HL-60/S4 treated with phorbol 12-myristate 13-acetate at 8.2 ng/mL for 4 days and 3 days (cell line): ENCODE measurements around the gene CRIM1.

Source experiments
- in situ Hi-C: fragments of 300-500 bp; cut with MboI; formaldehyde crosslinking; loops from 2 replicates; pipeline ENCODE4 v1.15.0; 2022; ENCODE audit warnings: low sequenced_read_pairs

The CRIM1 gene

GRCh38 chr2:36416370-36417165, 61.0 kb downstream of the CRIM1 start:
- in situ Hi-C loops: no loop called here

- in situ Hi-C loops: no loop called here
These were observed 65.1 kb downstream of the CRIM1 start for GRCh38 chr2:36420569-36421181.

GRCh38 chr2:36421379-36421778, 65.8 kb downstream of the CRIM1 start:
- in situ Hi-C loops: no loop called here

GRCh38 chr2:36423172-36423571, 67.6 kb downstream of the CRIM1 start:
- in situ Hi-C loops: no loop called here

GRCh38 chr2:36423619-36424120, 68.1 kb downstream of the CRIM1 start:
- in situ Hi-C loops: no loop called here

- in situ Hi-C loops: no loop called here
These were observed 70.2 kb downstream of the CRIM1 start for GRCh38 chr2:36425608-36426355.

- in situ Hi-C loops: no loop called here
These were observed 72.2 kb downstream of the CRIM1 start for GRCh38 chr2:36427790-36428243.

GRCh38 chr2:36430549-36430948, 75.0 kb downstream of the CRIM1 start:
- in situ Hi-C loops: no loop called here

GRCh38 chr2:36432479-36432878, 76.9 kb downstream of the CRIM1 start:
- in situ Hi-C loops: no loop called here

- in situ Hi-C loops: no loop called here
These were observed 78.0 kb downstream of the CRIM1 start for GRCh38 chr2:36433311-36434217.

- in situ Hi-C loops: no loop called here
These were observed 82.9 kb downstream of the CRIM1 start for GRCh38 chr2:36438449-36438977.

- in situ Hi-C loops: no loop called here
These were observed 83.5 kb downstream of the CRIM1 start for GRCh38 chr2:36439084-36439483.

GRCh38 chr2:36441065-36441625, 85.6 kb downstream of the CRIM1 start:
- in situ Hi-C loops: no loop called here

GRCh38 chr2:36441816-36442215, 86.2 kb downstream of the CRIM1 start:
- in situ Hi-C loops: no loop called here

GRCh38 chr2:36444216-36444936, 88.8 kb downstream of the CRIM1 start:
- in situ Hi-C loops: no loop called here

GRCh38 chr2:36445185-36445866, 89.7 kb downstream of the CRIM1 start:
- in situ Hi-C loops: no loop called here

GRCh38 chr2:36446294-36446693, 90.7 kb downstream of the CRIM1 start:
- in situ Hi-C loops: no loop called here

- in situ Hi-C loops: no loop called here
These were observed 93.6 kb downstream of the CRIM1 start for GRCh38 chr2:36449213-36449612.

GRCh38 chr2:36449943-36450392, 94.4 kb downstream of the CRIM1 start:
- in situ Hi-C loops: no loop called here
